Skeletal muscle cell (primary cell): ENCODE results near the gene HIPK2.
"Not testable (repeated sequence)": the region's sequence is repeated elsewhere in the genome, so short reads cannot be mapped to it uniquely, and the experiment has no call there.

Experiments used
- DNase-seq: peaks from one replicate; pipeline ENCODE4 v3.0.0-alpha.2; 2010; ENCODE audit warnings: low read depth
- H3K4me3 ChIP-seq: 2 replicates; pipeline ENCODE4 v1.5.1; 2011; ENCODE audit warnings: low read depth, mild to moderate bottlenecking, control low read depth, low read length, moderate library complexity

HIPK2 gene

DNA sequence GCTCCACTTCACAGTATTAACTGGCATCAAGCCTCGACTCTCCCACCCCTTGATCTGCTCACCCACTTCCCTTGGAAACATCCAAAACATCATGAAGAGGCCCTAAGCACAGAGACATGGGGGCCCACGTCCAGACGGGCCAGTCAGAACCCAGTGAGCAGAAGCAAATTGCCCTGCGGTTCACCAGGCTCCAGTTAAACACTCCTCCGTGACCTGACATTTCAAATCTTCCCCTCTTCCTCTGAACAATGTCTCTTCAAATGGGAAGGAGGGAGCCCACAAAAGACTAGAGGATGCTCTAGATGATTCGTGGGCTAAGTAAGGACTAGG, 209.5 kb downstream of the HIPK2 start:
- no peak for DNase-seq
- no peak overlapping the region for H3K4me3 ChIP-seq

DNA sequence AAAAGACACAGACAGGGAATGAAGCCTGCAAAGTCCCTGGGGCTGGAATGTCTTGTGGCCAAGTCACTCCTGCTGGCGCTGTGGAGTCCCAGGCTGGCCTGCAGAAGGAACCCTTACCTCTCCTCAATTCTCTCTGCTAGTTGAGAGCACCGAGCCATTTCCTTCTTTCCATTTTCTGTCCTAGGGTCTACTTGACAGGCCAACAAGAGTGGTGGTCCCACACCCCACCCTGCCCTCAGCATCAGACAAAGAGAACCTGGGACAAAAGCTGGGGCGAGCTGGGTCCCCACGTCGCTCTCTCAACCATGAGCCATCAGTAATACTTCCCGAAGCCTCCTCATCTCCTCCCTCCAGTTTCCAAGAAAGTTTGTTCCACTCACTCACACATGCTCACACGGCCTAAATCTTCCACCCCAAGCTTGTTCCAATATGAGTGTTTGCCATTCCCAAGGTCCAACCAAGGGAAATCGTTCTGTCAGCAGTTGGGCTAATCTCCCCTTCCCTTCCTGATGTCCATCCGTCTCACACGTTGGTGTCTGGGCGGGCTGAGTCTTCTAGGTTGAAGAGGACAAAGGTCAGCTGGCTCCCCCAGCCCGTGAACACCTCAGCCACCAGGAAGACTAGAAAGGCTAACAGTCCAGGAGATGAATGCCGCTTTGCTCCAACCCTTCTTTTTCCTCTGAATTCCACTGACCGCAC, 210.0 kb downstream of the HIPK2 start:
- DNase-seq, result no peak
- H3K4me3 ChIP-seq, result no peak overlapping the region

DNA sequence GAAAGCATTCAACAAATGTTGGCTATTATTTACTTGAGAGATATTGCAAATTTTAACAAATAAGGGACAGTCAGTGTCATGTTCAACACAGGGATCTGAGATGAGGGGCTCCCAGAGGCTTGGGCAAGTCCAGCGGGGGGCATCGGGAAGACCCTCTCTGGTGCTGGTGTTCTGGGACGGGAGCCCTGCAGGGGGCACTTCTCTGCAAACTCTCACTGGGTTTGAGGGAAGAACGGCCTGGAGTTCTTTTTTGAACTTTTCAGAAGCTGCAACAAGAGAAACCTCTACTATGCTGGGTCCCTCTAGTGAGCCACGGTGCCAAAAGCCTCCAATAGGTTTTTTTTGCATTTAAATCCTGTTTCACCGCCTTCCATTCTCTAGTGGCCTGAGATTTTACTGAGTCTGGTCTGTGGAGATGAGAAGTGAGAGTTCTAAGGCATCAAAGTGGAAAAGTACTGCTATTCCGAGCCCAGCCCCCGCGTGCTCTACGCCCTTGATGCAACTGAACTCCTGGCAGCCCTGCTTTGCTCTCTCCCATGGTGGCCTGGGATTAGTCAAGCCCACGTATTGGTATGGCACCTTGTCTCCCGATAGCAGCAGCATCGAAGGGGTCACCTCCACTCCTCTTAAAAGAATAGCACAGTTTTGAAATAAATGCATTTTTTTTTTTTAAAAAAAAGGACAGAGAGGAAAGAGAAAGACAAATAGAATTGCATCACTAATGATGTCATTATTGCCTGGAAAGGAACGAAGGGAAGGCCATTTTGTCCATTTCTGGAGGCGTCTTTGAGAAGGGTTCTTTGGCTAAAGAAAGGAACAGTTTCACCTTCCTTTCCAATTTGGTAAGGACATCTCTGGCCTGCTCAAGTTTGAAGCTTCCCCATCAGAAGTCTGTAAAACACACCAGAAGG, 210.8 kb downstream of the HIPK2 start:
- DNase-seq, result no peak
- no peak overlapping the region for H3K4me3 ChIP-seq

DNA sequence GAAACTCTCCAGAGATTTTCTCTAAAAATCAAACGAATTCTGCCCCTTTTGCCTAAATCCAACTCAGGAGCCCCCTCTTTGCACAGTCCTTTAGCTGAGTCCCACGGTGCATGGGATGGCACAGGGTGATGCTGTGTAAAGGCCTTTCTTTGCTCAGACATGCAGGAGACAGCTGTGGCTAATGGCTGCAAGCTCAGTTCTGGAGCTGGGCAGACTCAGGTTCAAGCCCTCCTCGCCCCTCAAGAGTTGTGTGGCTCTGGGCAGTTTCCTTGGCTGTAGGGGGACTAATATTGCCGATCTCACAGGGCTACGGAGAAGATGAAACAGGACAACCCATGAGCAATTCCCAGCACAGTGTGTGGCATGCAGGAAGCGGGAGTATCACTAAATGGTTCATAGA, 211.7 kb downstream of the HIPK2 start:
- H3K4me3 ChIP-seq, result no peak overlapping the region
- no peak for DNase-seq

GRCh38 chr7:139563856-139564255, 213.9 kb downstream of the HIPK2 start:
- no peak overlapping the region for H3K4me3 ChIP-seq
- DNase-seq, result no peak

DNA sequence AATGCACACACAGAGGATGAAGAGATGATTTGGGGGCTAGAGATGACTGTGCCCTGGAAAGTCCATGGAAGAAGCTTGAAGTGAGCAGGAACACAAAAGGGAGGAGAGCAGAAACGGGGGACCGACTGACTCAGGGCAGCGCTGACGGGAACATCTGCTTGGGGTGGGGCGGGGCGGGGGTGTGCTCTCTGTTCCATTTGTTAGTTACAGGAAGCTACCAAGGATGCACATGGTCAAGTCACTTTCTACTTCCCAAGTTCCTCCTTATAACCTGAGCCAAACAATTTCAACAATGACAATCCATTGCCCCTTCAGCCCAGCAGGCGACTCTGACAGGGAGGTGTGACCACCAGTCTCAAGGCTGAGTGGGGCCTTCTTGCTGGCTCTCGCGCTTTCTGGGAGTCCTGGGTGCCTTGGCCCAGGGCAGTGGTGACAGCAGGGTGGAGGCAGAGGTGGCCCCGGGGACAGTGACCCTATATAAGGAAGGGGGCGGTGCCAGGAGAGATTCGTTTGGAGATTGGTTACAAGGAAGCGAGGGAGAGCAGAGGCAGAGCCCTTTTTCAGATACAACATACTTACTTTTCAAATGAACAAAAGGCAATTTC, 214.7 kb downstream of the HIPK2 start:
- no peak overlapping the region for H3K4me3 ChIP-seq
- no peak for DNase-seq

- no peak for DNase-seq
- no peak overlapping the region for H3K4me3 ChIP-seq
Measured at GRCh38 chr7:139562491-139562890, 215.3 kb downstream of the HIPK2 start.

DNA sequence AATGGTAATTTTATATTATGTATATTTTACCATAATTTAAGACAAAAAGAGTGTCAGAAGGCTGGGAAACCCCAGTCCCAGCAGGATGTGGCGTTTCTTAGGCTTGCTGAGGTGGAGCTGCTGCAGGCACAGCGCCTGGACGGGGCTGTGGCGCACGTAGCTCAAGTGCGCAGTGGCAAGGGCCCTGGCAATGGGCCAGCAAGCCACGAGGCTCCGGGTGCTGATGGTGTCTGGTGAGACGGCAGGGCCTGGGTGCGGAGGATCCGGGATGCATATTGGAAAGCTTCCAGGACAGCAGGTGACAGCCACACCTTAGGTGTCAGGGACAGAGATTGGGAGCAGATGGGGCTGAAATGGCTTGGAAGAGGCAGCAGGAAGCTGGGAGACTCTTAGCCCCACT, 217.1 kb downstream of the HIPK2 start:
- no peak overlapping the region for H3K4me3 ChIP-seq
- no peak for DNase-seq

DNA sequence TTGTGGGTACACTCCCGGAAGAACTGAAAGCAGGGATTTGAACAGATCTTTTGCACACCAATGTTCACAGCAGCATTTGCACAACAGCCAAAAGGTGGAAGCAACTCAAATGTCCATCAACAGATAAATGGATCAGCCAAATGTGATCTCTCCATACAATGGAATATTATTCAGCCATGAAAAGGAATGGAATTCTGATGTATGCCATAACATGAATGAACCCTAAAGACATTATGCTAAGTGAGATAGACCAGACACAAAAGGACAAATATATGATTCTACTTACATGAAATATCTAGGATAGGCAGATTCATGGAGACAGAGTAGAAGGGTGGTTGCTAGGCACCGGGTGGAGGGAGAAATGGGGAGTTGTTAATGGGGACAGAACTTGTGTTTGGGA, 217.6 kb downstream of the HIPK2 start:
- DNase-seq, result no peak
- no peak overlapping the region for H3K4me3 ChIP-seq

DNA sequence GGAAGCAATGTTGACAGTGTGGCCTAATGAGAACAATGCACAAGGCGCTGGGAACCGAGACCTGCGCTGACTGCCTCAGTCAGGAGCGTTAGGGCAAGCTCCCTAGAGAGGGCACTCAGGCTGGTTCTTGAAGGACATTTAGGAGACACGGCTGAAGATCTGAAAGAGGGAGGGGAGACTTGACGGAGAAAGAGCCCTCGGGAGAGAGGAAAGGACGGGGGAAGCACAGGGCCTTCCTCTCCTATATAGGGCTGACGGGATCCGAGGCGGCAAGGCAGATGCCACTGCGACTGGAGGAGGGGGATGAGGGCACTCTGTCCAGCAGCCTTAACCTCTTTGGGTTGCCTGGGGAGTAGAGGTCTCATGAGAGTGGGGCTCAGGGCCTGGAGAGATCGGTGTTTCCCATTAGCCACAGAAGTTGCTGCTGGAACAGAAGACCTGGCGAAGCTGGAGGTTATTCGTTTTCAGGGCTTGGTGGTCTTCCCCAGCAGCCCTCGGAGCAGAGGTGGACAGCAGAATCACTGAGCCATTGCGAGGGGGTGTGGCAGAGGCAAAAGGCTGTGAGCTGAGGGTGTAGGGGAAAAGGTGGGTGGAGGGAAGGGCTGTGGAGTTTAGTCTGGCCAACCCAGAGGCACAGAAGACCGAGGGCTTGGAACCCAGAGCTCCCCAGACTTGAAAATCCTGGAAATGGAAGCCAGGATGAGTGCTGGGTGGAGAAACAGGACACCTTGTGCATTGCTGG, 218.3 kb downstream of the HIPK2 start:
- H3K4me3 ChIP-seq, result no peak overlapping the region
- DNase-seq, result no peak

- H3K4me3 ChIP-seq, result no peak overlapping the region
- DNase-seq, result no peak
Measured at GRCh38 chr7:139557857-139558581, 219.8 kb downstream of the HIPK2 start.

DNA sequence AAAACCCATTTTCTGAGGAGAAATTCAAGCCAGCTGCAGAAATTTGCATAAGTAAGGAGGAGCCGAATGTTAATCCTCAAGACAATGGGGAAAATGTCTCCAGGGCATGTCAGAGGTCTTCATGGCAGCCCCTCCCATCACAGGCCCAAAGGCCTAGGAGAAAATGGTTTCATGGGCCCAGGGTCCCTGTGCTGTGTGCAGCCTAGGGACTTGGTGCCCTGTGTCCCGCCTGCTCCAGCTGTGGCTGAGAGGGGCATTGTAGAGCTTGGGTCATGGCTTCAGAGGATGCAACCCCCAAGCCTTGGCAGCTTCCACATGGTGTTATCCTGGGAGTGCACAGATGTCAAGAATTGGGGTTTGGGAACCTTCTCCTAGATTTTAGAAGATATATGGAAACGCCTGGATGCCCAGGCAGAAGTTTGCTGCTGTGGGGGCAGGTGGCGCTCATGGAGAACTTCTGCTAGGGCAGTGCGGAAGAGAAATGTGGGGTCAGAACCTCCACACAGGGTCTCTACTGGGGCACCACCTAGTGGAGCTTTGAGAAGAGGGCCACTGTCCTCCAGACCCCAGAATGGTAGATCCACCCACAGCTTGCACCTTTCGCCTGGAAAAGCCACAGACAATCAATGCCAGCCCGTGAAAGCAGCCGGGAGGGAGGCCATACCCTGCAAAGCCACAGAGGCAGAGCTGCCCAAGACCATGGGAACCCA, 223.7 kb downstream of the HIPK2 start:
- H3K4me3 ChIP-seq, DNase-seq: not testable (repeated sequence)

GRCh38 chr7:139548302-139549028, 229.3 kb downstream of the HIPK2 start:
- DNase-seq, result no peak
- no peak overlapping the region for H3K4me3 ChIP-seq

DNA sequence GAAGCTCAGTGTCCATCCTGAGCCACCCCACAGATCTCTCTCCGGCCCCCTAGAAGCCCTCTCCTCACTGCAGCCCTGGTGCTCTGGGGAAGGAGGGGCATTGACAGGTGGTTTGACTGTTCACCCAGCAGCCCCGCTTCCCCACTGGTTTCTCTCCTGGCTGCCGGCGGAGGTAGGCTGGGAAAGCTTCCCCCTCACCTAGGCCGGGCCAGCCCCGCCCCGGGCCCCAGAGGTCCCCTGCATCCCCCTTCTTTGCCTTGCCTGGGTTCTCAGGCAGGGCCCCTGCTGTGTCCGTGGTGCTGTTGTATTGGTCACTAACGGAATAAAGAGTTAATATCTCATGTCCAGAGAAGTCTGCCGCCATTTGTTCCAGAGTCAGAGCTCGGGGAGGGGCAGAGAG, 233.2 kb downstream of the HIPK2 start:
- DNase-seq, result no peak
- H3K4me3 ChIP-seq, result no peak overlapping the region

GRCh38 chr7:139543801-139544603, 233.8 kb downstream of the HIPK2 start:
- no peak overlapping the region for H3K4me3 ChIP-seq
- no peak for DNase-seq

- H3K4me3 ChIP-seq, result no peak overlapping the region
- DNase-seq, result no peak
Measured at GRCh38 chr7:139542308-139543151, 235.3 kb downstream of the HIPK2 start.
